NCI-H2107 (cell line): ENCODE results near the gene RBM18.

ENCODE experiments used
- DNase-seq: peaks from one replicate; lab custom pipeline; 2025; lab: John Stamatoyannopoulos, UW

RBM18 gene

GRCh38 chr9:122221183-122221811, 43.3 kb downstream of the RBM18 start:
- no peak for DNase-seq

DNA sequence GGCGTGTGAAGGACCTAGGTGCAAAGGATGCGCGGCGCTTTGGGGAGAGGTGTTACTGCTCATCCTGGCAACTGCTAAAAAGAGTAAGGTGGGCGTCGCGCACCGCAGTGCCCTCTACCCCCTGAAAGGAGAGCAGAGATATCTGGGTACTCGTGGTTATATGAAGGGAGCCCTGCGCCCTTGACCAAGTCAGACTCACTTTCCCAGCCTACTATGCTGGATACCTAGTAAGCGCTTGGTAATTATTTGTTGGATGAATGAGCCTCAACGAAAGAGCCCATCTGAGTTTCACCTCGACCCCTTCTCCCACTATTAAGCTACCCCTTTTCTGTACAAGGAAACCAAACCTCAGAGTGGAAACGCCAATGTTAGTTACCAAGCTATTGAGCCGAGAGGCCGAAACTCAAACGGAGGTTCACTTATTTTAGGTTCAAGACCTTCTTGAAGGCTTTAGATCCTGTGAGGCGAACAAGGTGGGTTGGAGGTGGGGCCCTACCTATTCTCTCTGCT, 43.9 kb downstream of the RBM18 start:
- DNase-seq = no peak

DNA sequence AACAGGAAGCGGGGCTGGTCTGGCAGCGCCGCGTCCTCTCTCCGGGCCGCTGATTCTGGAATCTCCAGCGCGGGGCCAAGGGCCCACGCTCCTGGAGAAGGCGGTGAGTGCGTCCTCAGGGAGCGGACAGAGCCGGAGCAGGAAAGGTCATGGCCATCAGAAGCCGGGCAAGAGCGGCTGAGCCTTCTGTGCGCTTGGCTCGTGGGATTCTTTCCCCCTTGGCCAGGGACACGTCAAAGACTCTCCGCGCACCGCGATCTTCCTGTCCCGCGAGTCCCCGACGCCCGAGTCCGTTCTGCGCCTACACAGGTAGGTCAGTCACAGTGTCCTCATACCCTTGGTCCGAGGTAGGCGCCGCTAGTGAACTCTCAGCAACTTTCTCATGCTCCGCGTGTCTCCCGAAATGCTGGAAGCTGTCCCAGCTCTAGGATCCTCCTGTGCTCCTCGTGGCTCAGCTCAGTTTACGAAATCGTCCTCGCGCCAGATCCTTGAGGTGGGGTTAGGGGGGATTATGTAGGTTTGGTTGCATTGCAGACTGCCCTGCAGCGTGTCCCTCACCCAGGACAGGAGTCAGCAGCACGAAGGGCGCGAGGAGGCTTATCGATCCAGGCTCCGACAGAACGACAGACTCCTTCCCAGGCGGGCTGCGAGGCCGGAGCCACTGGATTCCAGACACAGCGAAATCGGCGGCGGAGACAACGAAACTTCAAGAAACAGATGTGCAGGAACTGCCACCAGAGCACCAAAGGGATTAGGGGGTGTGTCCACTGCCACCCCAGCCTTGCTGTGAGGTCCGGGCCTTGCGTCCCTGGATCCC, 44.6 kb downstream of the RBM18 start:
- DNase-seq = no peak

- no peak for DNase-seq
These were observed 45.4 kb downstream of the RBM18 start for GRCh38 chr9:122218935-122219855.

DNA sequence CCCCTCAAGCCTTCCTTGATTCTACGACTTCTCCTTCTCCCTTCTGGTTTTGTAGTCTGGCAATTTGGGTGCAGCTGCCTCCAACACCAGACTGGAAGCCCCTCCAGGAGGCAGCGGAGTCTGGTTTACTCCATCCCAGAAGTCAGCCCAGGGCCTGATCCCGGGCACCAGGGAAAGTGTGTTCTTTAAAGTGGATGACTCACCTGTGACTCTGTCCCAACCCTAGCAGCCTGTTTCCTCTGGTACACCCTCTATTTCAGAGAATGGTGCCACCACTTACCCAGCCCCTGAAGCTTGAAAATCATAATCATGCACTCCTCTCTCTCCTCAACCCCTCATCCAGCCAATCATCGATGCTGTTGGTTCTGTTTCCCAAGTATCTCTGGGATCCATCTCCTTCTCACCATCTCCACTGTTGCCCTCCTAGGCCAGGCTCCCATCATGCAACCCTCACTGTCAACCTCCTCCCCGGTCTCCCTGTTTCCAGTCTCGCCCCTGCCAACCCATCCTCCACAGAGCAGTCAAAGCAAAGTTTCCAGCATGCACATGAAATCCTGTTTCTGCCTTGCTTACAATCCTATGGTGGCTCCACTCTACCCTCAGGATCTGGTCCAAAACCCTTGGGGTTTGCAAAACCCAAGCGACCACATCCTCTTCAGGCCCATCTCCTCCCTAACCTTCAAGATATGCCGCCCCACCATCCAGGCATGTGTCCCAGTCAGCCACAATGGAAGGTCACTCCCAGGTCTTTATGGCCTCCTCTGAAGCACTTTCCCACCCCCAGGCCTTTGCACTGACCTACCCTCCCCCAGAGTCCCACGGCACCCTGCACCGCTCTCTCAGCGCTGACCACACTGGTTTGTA, 46.3 kb downstream of the RBM18 start:
- DNase-seq = no peak

- no peak for DNase-seq
These were observed 47.0 kb downstream of the RBM18 start for GRCh38 chr9:122217640-122218039.

- DNase-seq = no peak
These were observed 47.7 kb downstream of the RBM18 start for GRCh38 chr9:122216798-122217418.

DNA sequence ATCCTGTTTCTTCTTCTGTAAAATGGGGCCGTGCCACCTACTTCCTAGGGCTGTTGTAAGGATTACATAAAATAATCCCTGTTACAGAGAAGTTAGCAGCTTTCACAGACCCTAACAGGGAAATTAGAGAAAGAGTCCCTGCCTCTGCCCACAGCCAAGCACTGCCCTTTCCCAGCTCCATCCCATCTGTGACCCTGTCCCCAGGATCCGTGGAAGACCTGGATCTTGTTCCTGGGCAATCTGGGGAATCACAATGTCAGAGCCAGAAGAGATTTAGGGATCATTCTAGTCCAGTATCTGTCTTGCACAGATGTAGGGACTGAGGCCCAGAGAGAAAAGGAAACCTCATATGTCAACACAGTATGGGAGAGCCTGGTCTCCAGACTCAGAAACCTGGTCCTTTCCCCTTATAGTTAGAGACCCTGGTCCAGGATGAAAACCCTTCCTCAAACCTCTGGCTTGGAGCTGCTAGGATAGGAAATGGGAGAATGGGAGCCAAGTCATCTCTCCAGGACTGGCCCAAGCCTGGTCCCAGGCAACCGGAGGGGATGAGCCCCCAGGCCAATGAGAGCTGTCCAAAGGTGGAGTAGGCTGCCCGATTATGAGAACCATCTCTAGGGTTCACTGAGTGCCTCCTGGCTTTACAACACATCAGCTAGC, 48.4 kb downstream of the RBM18 start:
- DNase-seq = no peak

GRCh38 chr9:122215663-122216062, 49.0 kb downstream of the RBM18 start:
- no peak for DNase-seq

DNA sequence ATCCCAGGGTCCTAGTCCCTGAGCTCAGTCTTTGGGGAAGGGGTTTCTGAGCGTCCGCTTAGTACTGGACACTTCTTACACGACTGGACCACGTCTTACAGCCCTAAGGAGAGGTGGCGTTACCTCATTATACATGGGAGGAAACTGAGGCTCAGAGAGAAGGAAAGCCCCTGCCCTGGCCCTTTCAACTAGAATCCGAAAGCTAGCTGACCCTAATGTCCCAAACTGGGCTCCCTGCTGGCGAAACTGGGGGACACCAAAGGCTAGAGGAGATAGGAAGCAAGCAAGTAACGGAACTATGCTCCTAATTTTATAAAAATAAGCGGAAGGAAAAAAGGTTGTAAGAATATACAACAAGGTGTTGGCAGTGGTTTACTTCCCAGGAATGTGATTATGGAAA, 50.1 kb downstream of the RBM18 start:
- no peak for DNase-seq

- peak; percentile 46 for DNase-seq
These were observed 50.8 kb downstream of the RBM18 start for GRCh38 chr9:122213589-122214413.

DNA sequence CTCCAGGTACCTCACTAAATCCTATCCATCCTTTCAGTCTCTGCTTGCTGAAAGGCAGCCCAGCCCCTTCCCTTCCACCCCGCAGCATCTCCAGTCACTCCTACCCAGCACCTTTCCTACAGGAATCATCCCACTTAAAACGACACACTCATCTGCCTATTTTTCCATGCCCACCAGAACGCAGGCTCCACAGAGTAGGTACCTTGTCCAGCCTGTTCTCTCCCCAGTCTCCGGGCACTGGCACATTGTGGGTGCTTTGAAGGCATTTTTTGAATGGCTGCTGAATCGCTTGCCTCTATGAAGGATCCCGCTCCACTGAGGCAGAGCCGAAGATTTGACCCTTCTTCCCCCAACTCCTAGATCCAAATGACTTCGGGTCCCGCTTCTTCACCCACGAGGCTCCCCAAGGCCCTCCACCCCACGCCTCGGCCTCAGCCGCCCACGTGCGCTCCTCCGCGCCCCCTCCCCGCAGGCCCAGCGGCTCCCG, 51.5 kb downstream of the RBM18 start:
- no peak for DNase-seq

- DNase-seq = no peak
These were observed 52.1 kb downstream of the RBM18 start for GRCh38 chr9:122212473-122213004.

- no peak for DNase-seq
These were observed 55.2 kb downstream of the RBM18 start for GRCh38 chr9:122209451-122209850.

- DNase-seq = no peak
These were observed 57.5 kb downstream of the RBM18 start for GRCh38 chr9:122207096-122207495.

- no peak for DNase-seq
These were observed 58.3 kb downstream of the RBM18 start for GRCh38 chr9:122206118-122207046.

DNA sequence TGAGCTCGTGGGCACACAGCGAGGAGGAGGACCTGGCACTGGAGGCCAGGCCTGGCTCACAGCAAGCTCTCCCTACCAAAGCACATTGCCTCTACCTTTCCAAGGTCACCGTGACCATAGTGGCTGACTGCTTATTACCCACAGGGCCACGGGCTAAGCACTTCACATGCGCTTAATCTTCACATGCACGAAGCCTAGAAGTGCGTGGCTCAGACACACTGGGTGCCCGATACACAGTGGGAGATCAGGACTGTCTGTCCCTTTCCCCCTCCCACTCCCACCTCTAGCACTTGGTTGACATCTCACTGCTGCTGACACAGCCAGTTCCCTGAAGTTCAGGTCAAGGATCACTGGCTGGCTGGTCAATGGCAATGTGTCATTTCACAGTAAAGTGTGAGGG, 59.5 kb downstream of the RBM18 start:
- no peak for DNase-seq

GRCh38 chr9:122204491-122204890, 60.1 kb downstream of the RBM18 start:
- DNase-seq = no peak
